OCI-LY7 (cell line): ENCODE results near the gene TNFAIP3. TPM values are rescaled to one million over a fixed set of nuclear protein-coding genes. Genes with fewer than 3 reads are reported as not detected.

Experiments used
- BruUV-seq: library from RNA; stranded (reverse); fragments of 400-500 nt; replicated peaks from 2 replicates; lab custom pipeline; 2021; lab: Mats Ljungman, UMichigan
- CTCF ChIA-PET: fragments of 300-600 bp; sonication (Branson Sonifier 250); formaldehyde crosslinking; loops from one replicate; lab custom pipeline; 2022; ENCODE audit warnings: antibody characterized with exemption; ENCODE audit not compliant: unreplicated experiment; lab: Charles Lee
- POLR2A ChIA-PET: fragments of 300-600 bp; sonication (Branson Sonifier 250); formaldehyde crosslinking; loops from one replicate; lab custom pipeline; 2022; ENCODE audit warnings: antibody characterized with exemption; lab: Charles Lee
- DNase-seq: peaks from one replicate; pipeline ENCODE4 v3.0.0-alpha.2; 2015; ENCODE audit warnings: low spot score
- H2AFZ ChIP-seq: fragments of 200-600 bp; sonication (generic), shearing (Covaris generic); 2 replicates; pipeline ENCODE4 v1.6.1; 2014; ENCODE audit warnings: mild to moderate bottlenecking, antibody characterized with exemption, low read length, moderate library complexity
- H3K27ac ChIP-seq: fragments of 200-600 bp; sonication (generic); 2 replicates; pipeline ENCODE4 v1.5.1; 2014; ENCODE audit warnings: mixed run types, low read depth, mild to moderate bottlenecking, moderate library complexity, low read length, inconsistent platforms; ENCODE audit not compliant: poor library complexity, severe bottlenecking
- H3K36me3 ChIP-seq: fragments of 200-600 bp; sonication (generic); 2 replicates; pipeline ENCODE4 v1.6.1; 2014; ENCODE audit warnings: mild to moderate bottlenecking, antibody characterized with exemption, low read length, moderate library complexity, mixed read lengths; ENCODE audit not compliant: insufficient read depth
- H3K4me1 ChIP-seq: fragments of 200-600 bp; sonication (generic); 2 replicates; pipeline ENCODE4 v1.5.1; 2014; ENCODE audit warnings: mild to moderate bottlenecking, low read length; ENCODE audit not compliant: insufficient read depth, poor library complexity, severe bottlenecking
- H3K4me2 ChIP-seq: fragments of 200-600 bp; sonication (generic); 2 replicates; pipeline ENCODE4 v1.6.1; 2014; ENCODE audit warnings: mild to moderate bottlenecking, low read length
- H3K4me3 ChIP-seq: fragments of 200-600 bp; sonication (generic); 2 replicates; pipeline ENCODE4 v1.5.1; 2014; ENCODE audit warnings: mild to moderate bottlenecking, low read depth, low read length; ENCODE audit not compliant: poor library complexity, severe bottlenecking
- H3K79me2 ChIP-seq: fragments of 200-600 bp; sonication (generic); 2 replicates; pipeline ENCODE4 v1.6.1; 2016; ENCODE audit warnings: low read depth, mild to moderate bottlenecking, low read length, moderate library complexity, mixed read lengths; ENCODE audit not compliant: insufficient read depth
- H3K9me2 ChIP-seq: fragments of 200-600 bp; sonication (generic); 2 replicates; pipeline ENCODE4 v1.6.1; 2016; ENCODE audit warnings: mild to moderate bottlenecking, low read length, mixed read lengths; ENCODE audit not compliant: insufficient read depth
- H3K9me3 ChIP-seq: fragments of 200-600 bp; sonication (generic); 2 replicates; pipeline ENCODE4 v1.6.1; 2014; ENCODE audit warnings: mild to moderate bottlenecking, mixed run types, low read length, mixed read lengths
- H4K20me1 ChIP-seq: fragments of 200-600 bp; sonication (generic); 2 replicates; pipeline ENCODE4 v1.6.1; 2014; ENCODE audit warnings: mild to moderate bottlenecking, antibody characterized with exemption, low read length, moderate library complexity, mixed read lengths; ENCODE audit not compliant: insufficient read depth
- EZH2phosphoT487 ChIP-seq: fragments of 200-600 bp; sonication (generic); IDR thresholded peaks from 2 replicates; pipeline ENCODE4 v1.6.1; 2018; ENCODE audit warnings: low read depth, borderline replicate concordance, mild to moderate bottlenecking, mixed run types, antibody characterized with exemption, low read length, moderate library complexity, mixed read lengths
- intact Hi-C: fragments of 100-400 bp; cut with micrococcal nuclease; formaldehyde crosslinking; loops from one replicate; pipeline ENCODE4 v1.10.0; 2022; ENCODE audit not compliant: unreplicated experiment
- total RNA-seq, 2 experiments: library from RNA; depleted of rRNA in 1 of 2; stranded (reverse); fragments of >200 nt in 1 of 2; shearing (Covaris generic) in 1 of 2; gene quantifications; 2 replicates each; pipeline ENCODE4 v1.2.3, GENCODE V29; 2014 to 2022
- TF ChIP-seq, protein P1 (sequence below): fragments of 200-600 bp; sonication (generic); conservative IDR thresholded peaks from 2 replicates; pipeline ENCODE4 v1.5.1; 2014; ENCODE audit warnings: mild to moderate bottlenecking, antibody characterized with exemption, low read length, moderate library complexity, mixed read lengths

Gene TNFAIP3
- total RNA-seq, 2 experiments from 2014 or later, result 8.8 to 28.3 TPM

DNA sequence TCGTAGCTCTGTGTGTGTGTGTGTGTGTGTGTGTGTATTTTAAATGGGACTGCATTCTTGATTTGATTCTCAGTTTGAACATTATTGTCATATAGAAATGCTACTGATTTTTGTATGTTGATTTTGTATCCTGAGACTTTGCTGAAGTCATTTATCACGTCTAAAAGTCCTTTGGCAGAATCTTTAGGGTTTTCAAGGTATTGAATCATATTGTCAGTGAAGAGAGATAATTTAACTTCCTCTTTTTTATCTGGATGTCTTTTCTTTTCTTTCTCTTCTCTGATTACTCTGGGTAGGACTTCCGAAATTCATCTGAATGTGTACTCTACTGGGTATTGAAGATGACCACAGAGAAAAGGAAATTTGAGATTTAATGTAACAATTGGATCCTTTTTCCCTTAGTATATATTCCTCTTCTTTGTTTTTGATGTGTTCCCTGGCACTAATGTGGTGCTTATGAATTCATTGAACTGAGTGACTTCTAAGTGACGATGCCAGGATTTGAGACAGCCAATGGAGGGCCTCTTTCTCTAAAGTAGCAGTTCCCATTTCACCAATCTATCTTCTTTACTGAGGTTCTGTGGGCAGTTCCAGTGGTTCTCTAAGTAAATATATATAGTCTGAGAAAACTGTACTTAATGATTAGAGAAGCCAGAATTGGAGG is 47.6 kb downstream of the TNFAIP3 start:
- POLR2A ChIA-PET, result no interaction called here
- no peak for TF ChIP-seq EZH2phosphoT487
- TF ChIP-seq, protein P1, sequence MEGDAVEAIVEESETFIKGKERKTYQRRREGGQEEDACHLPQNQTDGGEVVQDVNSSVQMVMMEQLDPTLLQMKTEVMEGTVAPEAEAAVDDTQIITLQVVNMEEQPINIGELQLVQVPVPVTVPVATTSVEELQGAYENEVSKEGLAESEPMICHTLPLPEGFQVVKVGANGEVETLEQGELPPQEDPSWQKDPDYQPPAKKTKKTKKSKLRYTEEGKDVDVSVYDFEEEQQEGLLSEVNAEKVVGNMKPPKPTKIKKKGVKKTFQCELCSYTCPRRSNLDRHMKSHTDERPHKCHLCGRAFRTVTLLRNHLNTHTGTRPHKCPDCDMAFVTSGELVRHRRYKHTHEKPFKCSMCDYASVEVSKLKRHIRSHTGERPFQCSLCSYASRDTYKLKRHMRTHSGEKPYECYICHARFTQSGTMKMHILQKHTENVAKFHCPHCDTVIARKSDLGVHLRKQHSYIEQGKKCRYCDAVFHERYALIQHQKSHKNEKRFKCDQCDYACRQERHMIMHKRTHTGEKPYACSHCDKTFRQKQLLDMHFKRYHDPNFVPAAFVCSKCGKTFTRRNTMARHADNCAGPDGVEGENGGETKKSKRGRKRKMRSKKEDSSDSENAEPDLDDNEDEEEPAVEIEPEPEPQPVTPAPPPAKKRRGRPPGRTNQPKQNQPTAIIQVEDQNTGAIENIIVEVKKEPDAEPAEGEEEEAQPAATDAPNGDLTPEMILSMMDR, result no peak

DNA sequence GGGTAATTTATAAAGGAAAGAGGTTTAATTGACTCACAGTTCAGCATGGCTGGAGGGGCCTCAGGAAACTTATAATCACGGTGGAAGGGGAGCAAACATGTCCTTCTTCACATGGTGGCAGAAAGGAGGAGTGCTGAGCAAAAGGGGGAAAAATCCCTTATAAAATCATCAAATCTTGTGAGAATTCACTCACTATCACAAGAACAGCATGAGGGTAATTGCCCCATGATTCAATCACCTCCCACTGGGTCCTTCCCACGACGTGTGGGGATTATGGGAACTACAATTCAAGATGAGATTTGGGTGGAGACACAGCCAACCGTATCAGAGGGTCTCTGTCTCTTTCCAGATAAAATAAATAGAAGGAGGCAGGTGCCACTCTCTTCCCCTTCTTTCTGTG is 48.7 kb downstream of the TNFAIP3 start:
- peaks cover 17% of the 10 kb centered on the region for H3K9me3 ChIP-seq
- CTCF ChIA-PET, result no interaction called here
- H2AFZ ChIP-seq, result no peak overlapping the region
- H3K9me2 ChIP-seq, result no peaks in the 10 kb centered on the region
- TF ChIP-seq, protein P1, result no peak
- TF ChIP-seq EZH2phosphoT487, result no peak
- no peak overlapping the region for H3K27ac ChIP-seq
- H3K36me3 ChIP-seq, result no peaks in the 10 kb centered on the region
- H3K4me3 ChIP-seq, result no peak overlapping the region
- DNase-seq, result no peak
- POLR2A ChIA-PET, result interaction anchor here (0.6 to 1.0 kb wide), 5 partner anchors 23 to 692 kb away, joined by 3 to 6 read pairs (median 4); no protein-coding TSS in a partner anchor
- intact Hi-C loops, result no loop called here
- H3K4me2 ChIP-seq, result no peak overlapping the region
- H3K4me1 ChIP-seq, result peaks cover 4% of the 10 kb centered on the region
- no peaks in the 10 kb centered on the region for H3K79me2 ChIP-seq
- no peaks in the 10 kb centered on the region for H4K20me1 ChIP-seq
- no TSS peak for BruUV-seq

More for the DNA sequence above, 47.6 kb downstream of the TNFAIP3 start:
- H3K9me2 ChIP-seq, result no peaks in the 10 kb centered on the region
- no peaks in the 10 kb centered on the region for H3K36me3 ChIP-seq
- peaks cover 17% of the 10 kb centered on the region for H3K9me3 ChIP-seq
- CTCF ChIA-PET, result no interaction called here
- intact Hi-C loops, result no loop called here
- H3K4me1 ChIP-seq, result no peaks in the 10 kb centered on the region
- no peak overlapping the region for H2AFZ ChIP-seq
- H4K20me1 ChIP-seq, result no peaks in the 10 kb centered on the region
- H3K4me3 ChIP-seq, result no peak overlapping the region
- H3K79me2 ChIP-seq, result no peaks in the 10 kb centered on the region
- H3K27ac ChIP-seq, result no peak overlapping the region
- H3K4me2 ChIP-seq, result no peak overlapping the region
- no TSS peak for BruUV-seq
- DNase-seq, result no peak
